Measurements from ENCODE around the gene C1QTNF1. TPM values are rescaled to one million over a fixed set of nuclear protein-coding genes. Genes with fewer than 3 reads are reported as not detected.

C1QTNF1 gene
- polyA plus RNA-seq, 1 of the 3 experiments (the other 2 are of a cell fraction): 14.3 TPM

DNA sequence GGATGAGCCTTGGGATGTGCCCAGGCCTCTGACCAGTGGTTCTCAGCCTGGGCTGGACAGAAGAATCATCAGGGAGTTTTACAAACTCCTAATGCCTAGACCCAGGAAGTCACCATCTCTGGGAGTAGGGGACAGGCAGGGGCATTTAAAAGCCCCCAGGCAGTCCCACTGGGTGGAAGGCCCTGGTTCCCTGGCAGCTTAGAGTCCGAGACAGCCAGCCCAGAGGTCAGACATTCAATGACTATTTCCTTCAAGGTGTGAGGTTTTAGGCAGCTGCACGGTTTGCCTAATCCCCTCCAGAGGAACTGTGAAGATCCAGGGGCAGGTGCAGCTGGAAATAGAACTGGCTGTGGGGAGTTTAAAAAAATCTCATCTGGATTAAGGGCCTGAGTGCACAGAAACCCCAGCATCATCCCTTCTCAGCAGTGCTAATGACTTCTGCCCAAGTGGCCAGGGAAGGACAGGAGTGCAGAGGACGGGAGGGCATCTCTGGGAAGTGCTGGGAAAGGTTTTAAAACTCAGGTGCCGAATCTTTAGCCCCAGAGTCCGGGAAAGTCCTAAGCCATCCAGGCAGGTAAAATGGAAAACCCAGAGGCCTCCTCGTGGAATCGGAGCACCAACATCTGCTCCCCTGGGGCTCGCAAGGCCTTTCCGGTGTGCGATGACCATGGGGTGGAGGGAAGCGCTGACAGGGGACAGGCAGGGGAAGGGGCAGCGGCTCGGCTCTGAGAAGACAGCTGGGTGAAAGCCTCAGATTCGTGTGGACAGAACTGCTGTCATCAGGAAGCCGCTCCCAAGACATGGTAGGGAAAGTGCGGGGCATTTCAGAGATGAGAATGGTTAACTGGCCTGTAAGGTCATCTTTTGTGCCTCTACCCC is 42.7 kb upstream of the C1QTNF1 start:
- no peaks in the 10 kb centered on the region for H3K9me3 ChIP-seq
- H3K9me2 ChIP-seq: no peaks in the 10 kb centered on the region
- no peaks in the 10 kb centered on the region; the same call in 1 of the 2 replicates for H4K20me1 ChIP-seq (ENCODE audit: insufficient read depth)
- peak overlapping the region in 1 of 2 experiments; percentile 98; a peak in 2 of 4 replicates for H3K27ac ChIP-seq (ENCODE audit: low read depth in 2 of 2, low read length in 1 of 2)
- no peaks in the 10 kb centered on the region for H3K27me3 ChIP-seq (ENCODE audit: insufficient read depth)
- 92% methylated on average over 16 of the region's 16 CpGs for WGBS (ENCODE audit: low lambda C conversion rate)
- TF ChIP-seq, protein P1, sequence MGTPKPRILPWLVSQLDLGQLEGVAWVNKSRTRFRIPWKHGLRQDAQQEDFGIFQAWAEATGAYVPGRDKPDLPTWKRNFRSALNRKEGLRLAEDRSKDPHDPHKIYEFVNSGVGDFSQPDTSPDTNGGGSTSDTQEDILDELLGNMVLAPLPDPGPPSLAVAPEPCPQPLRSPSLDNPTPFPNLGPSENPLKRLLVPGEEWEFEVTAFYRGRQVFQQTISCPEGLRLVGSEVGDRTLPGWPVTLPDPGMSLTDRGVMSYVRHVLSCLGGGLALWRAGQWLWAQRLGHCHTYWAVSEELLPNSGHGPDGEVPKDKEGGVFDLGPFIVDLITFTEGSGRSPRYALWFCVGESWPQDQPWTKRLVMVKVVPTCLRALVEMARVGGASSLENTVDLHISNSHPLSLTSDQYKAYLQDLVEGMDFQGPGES (IDR thresholded peaks at IDR 0.05; ENCODE audit: low read depth, low read length): no peak
- TF ChIP-seq, protein P2, sequence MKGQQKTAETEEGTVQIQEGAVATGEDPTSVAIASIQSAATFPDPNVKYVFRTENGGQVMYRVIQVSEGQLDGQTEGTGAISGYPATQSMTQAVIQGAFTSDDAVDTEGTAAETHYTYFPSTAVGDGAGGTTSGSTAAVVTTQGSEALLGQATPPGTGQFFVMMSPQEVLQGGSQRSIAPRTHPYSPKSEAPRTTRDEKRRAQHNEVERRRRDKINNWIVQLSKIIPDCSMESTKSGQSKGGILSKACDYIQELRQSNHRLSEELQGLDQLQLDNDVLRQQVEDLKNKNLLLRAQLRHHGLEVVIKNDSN (IDR thresholded peaks at IDR 0.05; ENCODE audit: borderline replicate concordance, low read depth): no peak
- no peak for TF ChIP-seq GATA2 (CRISPR knock-in tag; IDR thresholded peaks at IDR 0.05)
- no peak for TF ChIP-seq CHD2 (IDR thresholded peaks at IDR 0.05; ENCODE audit: low read length, partially characterized antibody)
- no peak for TF ChIP-seq TCF12 (IDR thresholded peaks at IDR 0.05)
- no peak for TF ChIP-seq REST (IDR thresholded peaks at IDR 0.05; ENCODE audit: low read depth, low read length)
- no peak for TF ChIP-seq ELF1 (IDR thresholded peaks at IDR 0.05)
- no peak for TF ChIP-seq MXI1 (IDR thresholded peaks at IDR 0.05; ENCODE audit: low read depth, low read length)
- TF ChIP-seq SMC3 (IDR thresholded peaks at IDR 0.05; ENCODE audit: low read depth, low read length): no peak
- no peak for TF ChIP-seq NRF1 (IDR thresholded peaks at IDR 0.05; ENCODE audit: low read depth, low read length)
- TF ChIP-seq RAD21 (IDR thresholded peaks at IDR 0.05; ENCODE audit: low read length): no peak
- no peak for TF ChIP-seq TAF1 (IDR thresholded peaks at IDR 0.05; ENCODE audit: borderline replicate concordance, low read depth, low read length)
- TF ChIP-seq, protein P3, sequence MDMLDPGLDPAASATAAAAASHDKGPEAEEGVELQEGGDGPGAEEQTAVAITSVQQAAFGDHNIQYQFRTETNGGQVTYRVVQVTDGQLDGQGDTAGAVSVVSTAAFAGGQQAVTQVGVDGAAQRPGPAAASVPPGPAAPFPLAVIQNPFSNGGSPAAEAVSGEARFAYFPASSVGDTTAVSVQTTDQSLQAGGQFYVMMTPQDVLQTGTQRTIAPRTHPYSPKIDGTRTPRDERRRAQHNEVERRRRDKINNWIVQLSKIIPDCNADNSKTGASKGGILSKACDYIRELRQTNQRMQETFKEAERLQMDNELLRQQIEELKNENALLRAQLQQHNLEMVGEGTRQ (IDR thresholded peaks at IDR 0.05; ENCODE audit: borderline replicate concordance, low read depth, low read length): no peak
- TF ChIP-seq, protein P4, sequence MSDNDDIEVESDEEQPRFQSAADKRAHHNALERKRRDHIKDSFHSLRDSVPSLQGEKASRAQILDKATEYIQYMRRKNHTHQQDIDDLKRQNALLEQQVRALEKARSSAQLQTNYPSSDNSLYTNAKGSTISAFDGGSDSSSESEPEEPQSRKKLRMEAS (IDR thresholded peaks at IDR 0.05; ENCODE audit: low read depth): no peak
- TF ChIP-seq EP300 (IDR thresholded peaks at IDR 0.05; ENCODE audit: borderline replicate concordance in 1 of 2, low read depth in 1 of 2, low read length in 1 of 2): no peak
- CTCF ChIA-PET: interaction anchor here (0.9 to 26.0 kb wide), 8 partner anchors 8 to 126 kb away, joined by 3 to 458 read pairs (median 26); no protein-coding TSS in a partner anchor
- peaks cover 9% of the 10 kb centered on the region for H3F3A ChIP-seq (replicated peaks; ENCODE audit: insufficient read depth)
- H3K36me3 ChIP-seq (replicated peaks in 1 of 2; ENCODE audit: control insufficient read depth in 1 of 2, insufficient read depth in 2 of 2, low read length in 1 of 2): peaks cover 0 to 10% of the 10 kb centered on the region in 2 experiments
- DNase-seq: no peak
- H3K9ac ChIP-seq: no peak overlapping the region
- peaks cover 29% of the 10 kb centered on the region for H3K79me2 ChIP-seq (ENCODE audit: insufficient read depth)
- H2AFZ ChIP-seq (ENCODE audit: low read depth): no peak overlapping the region
- POLR2A ChIA-PET: interaction anchor here (0.8 kb wide), 1 partner anchor 412 kb away, joined by 3 read pairs; no protein-coding TSS in a partner anchor
- no peak overlapping the region for H3K4me3 ChIP-seq (ENCODE audit: low read depth in 2 of 2, low read length in 1 of 2)
- peaks cover 22 to 47% of the 10 kb centered on the region in 2 experiments; a peak in 3 of 4 replicates for H3K4me1 ChIP-seq (ENCODE audit: control insufficient read depth in 1 of 2, insufficient read depth in 2 of 2, low read depth in 1 of 2, low read length in 1 of 2)
- no peak overlapping the region for H3K4me2 ChIP-seq

Data from SK-N-SH (cell line).